Osteoblast (primary cell): ENCODE results near the gene USP34. TPM values are rescaled to one million over a fixed set of nuclear protein-coding genes. Genes with fewer than 3 reads are reported as not detected.
A peak's percentile ranks its signal among the peaks of the same experiment; 100 is the strongest.

ENCODE experiments used
- DNase-seq: peaks from one replicate; pipeline ENCODE4 v3.0.0; 2011; ENCODE audit warnings: low spot score, mixed read lengths; ENCODE audit not compliant: insufficient read length; ENCODE audit errors: missing footprints
- H2AFZ ChIP-seq: 2 replicates; pipeline ENCODE4 v1.6.0; 2011; ENCODE audit warnings: mild to moderate bottlenecking, low read length
- H3K27ac ChIP-seq: 2 replicates; pipeline ENCODE4 v1.5.1; 2011; ENCODE audit warnings: mild to moderate bottlenecking, low read depth, low read length, moderate library complexity
- H3K27me3 ChIP-seq: 2 replicates; pipeline ENCODE4 v1.6.0; 2012; ENCODE audit warnings: mild to moderate bottlenecking, control low read depth, inconsistent platforms, low read length, moderate library complexity; ENCODE audit not compliant: insufficient read depth
- H3K36me3 ChIP-seq: 2 replicates; pipeline ENCODE4 v1.5.1; 2011; ENCODE audit warnings: mild to moderate bottlenecking, low read length, control low read depth, moderate library complexity; ENCODE audit not compliant: insufficient read depth
- H3K4me1 ChIP-seq: 2 replicates; pipeline ENCODE4 v1.5.1; 2011; ENCODE audit warnings: mild to moderate bottlenecking, low read length, control low read depth, moderate library complexity; ENCODE audit not compliant: insufficient read depth
- H3K4me2 ChIP-seq: 2 replicates; pipeline ENCODE4 v1.6.0; 2011; ENCODE audit warnings: mild to moderate bottlenecking, low read length; ENCODE audit not compliant: insufficient read depth
- H3K4me3 ChIP-seq: fragments of 200-600 bp; sonication (generic); 3 replicates; pipeline ENCODE4 v1.5.1; 2012; ENCODE audit warnings: mild to moderate bottlenecking, low read length, inconsistent platforms; ENCODE audit not compliant: insufficient read depth
- H3K79me2 ChIP-seq: 2 replicates; pipeline ENCODE4 v1.6.0; 2012; ENCODE audit warnings: mild to moderate bottlenecking, low read length, control low read depth, inconsistent platforms; ENCODE audit not compliant: insufficient read depth
- H3K9me3 ChIP-seq: 2 replicates; pipeline ENCODE4 v1.5.1; 2011; ENCODE audit warnings: low read depth, low read length, control low read depth
- H4K20me1 ChIP-seq: 2 replicates; pipeline ENCODE4 v1.6.0; 2012; ENCODE audit warnings: mild to moderate bottlenecking, low read length, control low read depth; ENCODE audit not compliant: insufficient read depth
- CTCF ChIP-seq: IDR thresholded peaks from 2 replicates; pipeline ENCODE4 v1.5.1; 2011; ENCODE audit warnings: mild to moderate bottlenecking, low read depth, low read length, moderate library complexity; ENCODE audit errors: extremely low read depth
- total RNA-seq: library from RNA; depleted of rRNA; stranded (reverse); fragments of >200 nt; gene quantifications from 2 replicates; pipeline ENCODE4 v1.2.3, GENCODE V29; 2012

USP34 gene
- total RNA-seq, 1 donor, result 152 TPM

- no peak for TF ChIP-seq CTCF
- Histone ChIP-seq H4K20me1 (peaks cover 43% of the 10 kb centered on the region), H3K36me3 (peaks cover 22% of the 10 kb centered on the region), H2AFZ (no peak overlapping the region), H3K79me2 (peaks cover 93% of the 10 kb centered on the region), H3K9me3 (no peaks in the 10 kb centered on the region), H3K4me3 (no peak overlapping the region), H3K4me2 (no peak overlapping the region), H3K4me1 (peaks cover 18% of the 10 kb centered on the region), H3K27me3 (no peaks in the 10 kb centered on the region), H3K27ac (no peak overlapping the region)
- no peak for DNase-seq
Measured at GRCh38 chr2:61359058-61359457, 111.8 kb downstream of the USP34 start.

GRCh38 chr2:61357681-61358080 is 113.2 kb downstream of the USP34 start:
- peak overlapping the region; percentile 12 for H3K27ac ChIP-seq
- peaks cover 43% of the 10 kb centered on the region for H4K20me1 ChIP-seq
- H3K4me3 ChIP-seq, result no peak overlapping the region
- no peaks in the 10 kb centered on the region for H3K9me3 ChIP-seq
- peaks cover 20% of the 10 kb centered on the region for H3K36me3 ChIP-seq
- peaks cover 18% of the 10 kb centered on the region for H3K4me1 ChIP-seq
- TF ChIP-seq CTCF, result no peak
- H3K79me2 ChIP-seq, result peaks cover 94% of the 10 kb centered on the region
- no peak overlapping the region for H2AFZ ChIP-seq
- DNase-seq, result no peak
- no peaks in the 10 kb centered on the region for H3K27me3 ChIP-seq
- H3K4me2 ChIP-seq, result peak overlapping the region; percentile 63

GRCh38 chr2:61356958-61357350 is 113.9 kb downstream of the USP34 start:
- H2AFZ ChIP-seq, result no peak overlapping the region
- no peak overlapping the region for H3K27ac ChIP-seq
- no peaks in the 10 kb centered on the region for H3K9me3 ChIP-seq
- peak overlapping the region; percentile 63 for H3K4me2 ChIP-seq
- DNase-seq, result no peak
- peaks cover 18% of the 10 kb centered on the region for H3K4me1 ChIP-seq
- H3K36me3 ChIP-seq, result peaks cover 21% of the 10 kb centered on the region
- no peaks in the 10 kb centered on the region for H3K27me3 ChIP-seq
- H3K4me3 ChIP-seq, result no peak overlapping the region
- peaks cover 45% of the 10 kb centered on the region for H4K20me1 ChIP-seq
- peaks cover 92% of the 10 kb centered on the region for H3K79me2 ChIP-seq
- no peak for TF ChIP-seq CTCF

GRCh38 chr2:61356261-61356957 is 114.5 kb downstream of the USP34 start:
- H3K4me1 ChIP-seq, result peaks cover 18% of the 10 kb centered on the region
- peaks cover 42% of the 10 kb centered on the region for H4K20me1 ChIP-seq
- peak overlapping the region; percentile 63 for H3K4me2 ChIP-seq
- no peak overlapping the region for H2AFZ ChIP-seq
- peak overlapping the region; percentile 35 for H3K27ac ChIP-seq
- H3K4me3 ChIP-seq, result no peak overlapping the region
- H3K27me3 ChIP-seq, result no peaks in the 10 kb centered on the region
- peaks cover 21% of the 10 kb centered on the region for H3K36me3 ChIP-seq
- no peaks in the 10 kb centered on the region for H3K9me3 ChIP-seq
- peaks cover 88% of the 10 kb centered on the region for H3K79me2 ChIP-seq
- DNase-seq, result no peak
- no peak for TF ChIP-seq CTCF
